ENCODE results near the gene ANKRD31. TPM values are rescaled to one million over a fixed set of nuclear protein-coding genes. Genes with fewer than 3 reads are reported as not detected.
"Not testable (repeated sequence)": the region's sequence is repeated elsewhere in the genome, so short reads cannot be mapped to it uniquely, and the experiment has no call there.

ANKRD31 gene, protein sequence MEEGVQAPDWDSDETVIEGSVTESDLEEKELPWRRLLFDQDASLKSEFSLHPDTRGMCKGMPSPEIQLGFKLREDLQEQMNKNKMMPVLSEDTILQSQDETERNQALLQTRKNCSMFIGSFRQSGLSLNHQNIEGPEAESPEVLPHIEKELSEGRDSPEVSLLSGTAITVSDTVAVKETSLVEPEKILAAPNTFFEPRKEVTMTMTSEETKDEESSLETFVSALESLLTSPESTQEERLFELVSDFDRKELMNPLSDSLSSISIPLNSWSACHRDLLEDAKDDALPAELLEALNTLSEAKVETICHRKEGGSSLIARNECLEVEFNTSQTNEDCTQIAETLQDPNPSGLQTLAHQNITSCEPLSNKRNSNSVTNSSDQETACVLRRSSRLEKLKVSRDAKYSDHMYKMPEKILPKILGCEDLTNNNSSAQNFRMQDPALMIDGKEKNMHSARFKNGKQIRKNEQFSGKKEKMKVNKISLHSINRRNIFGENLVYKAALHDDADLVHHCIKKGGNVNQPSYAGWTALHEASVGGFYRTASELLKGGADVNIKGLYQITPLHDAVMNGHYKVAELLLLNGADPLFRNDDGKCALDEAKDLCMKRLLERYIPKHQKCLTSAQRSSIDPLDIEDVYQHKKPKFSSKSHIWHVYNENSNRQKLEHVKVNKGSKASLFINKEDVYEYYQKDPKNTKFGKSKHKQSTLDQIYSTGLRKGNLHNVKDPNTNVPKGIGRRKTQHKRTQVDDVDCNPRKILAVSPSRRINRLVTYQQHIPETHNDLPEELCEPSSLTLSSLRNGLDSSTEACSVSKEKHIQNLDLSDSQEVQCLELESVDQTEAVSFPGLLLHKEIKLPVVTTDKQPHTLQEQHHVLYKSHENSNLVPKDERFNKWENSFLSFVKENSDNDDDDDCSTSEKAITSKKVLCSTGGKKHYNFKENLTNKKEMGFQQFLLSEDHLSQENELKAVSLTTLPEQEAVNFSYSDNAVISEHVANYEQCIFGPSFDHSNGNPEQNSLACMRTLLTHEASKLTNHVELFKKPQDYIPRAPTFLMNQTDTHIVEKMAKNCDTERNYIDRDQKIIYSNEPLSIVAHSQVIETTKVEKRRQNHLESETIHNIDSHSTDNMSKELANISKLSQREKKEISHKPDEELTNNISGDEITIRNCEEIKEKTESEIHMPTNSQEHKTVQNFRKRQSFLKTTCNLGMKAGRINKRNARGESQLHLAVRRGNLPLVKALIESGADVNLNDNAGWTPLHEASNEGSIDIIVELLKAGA (N-terminal part only)
- polyA plus RNA-seq (2013, experiment 1 of 2; ENCODE audit: insufficient read length), result 0.05 TPM
- polyA plus RNA-seq (2013, experiment 2 of 2; ENCODE audit: insufficient read length), result 0.04 TPM

GRCh38 chr5:75236322-75237316 lies at the start of gene ANKRD31:
TSS of gene ANKRD31 (minus strand) at chr5:75236878. CDS start at chr5:75236686, 192 bp downstream.
- peak; percentile 74 for DNase-seq

GRCh38 chr5:75286211-75286773 lies 49.6 kb upstream of the ANKRD31 start:
- no peak for DNase-seq

- no peak for DNase-seq
Measured at GRCh38 chr5:75282581-75282980, 45.9 kb upstream of the ANKRD31 start.

DNA sequence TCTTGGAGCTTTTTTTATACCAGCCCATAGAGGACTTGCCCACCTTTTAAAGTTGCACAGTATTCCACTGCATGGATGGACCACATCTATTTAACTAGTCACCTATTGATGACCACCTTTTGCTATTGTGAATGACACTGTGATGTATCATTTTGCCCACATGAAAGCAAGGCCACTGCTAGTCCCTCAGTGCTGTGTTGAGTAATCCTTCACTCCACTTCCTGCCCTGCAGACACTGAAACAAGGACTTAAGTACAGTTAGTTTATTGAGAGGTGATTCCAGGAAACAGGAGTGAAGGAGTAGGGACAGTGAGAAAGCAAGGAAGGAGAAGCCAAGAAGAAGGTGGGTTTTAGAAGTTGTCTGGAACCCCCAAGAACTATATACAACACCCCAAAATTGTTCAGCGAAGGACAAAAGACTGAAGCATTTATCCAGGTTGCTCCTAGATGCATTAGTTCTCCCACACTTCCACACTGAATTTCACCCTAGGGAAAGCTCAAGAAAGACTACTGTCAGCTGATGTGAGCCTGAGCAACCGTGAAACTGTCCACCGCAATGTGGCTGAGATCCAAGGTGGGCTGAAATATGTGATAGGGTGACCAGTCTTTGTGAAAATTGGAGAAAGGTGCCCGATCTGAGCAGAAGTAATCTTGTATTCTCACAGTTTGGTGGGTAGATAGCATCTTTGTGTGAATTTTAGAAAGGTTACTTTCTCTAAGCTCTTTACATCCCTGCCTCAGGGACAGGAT lies 45.2 kb upstream of the ANKRD31 start:
- DNase-seq, result no peak

GRCh38 chr5:75279321-75279720 lies 42.6 kb upstream of the ANKRD31 start:
- DNase-seq, result no peak

- no peak for DNase-seq
Measured at GRCh38 chr5:75277463-75277862, 40.8 kb upstream of the ANKRD31 start.

- DNase-seq, result no peak
Measured at GRCh38 chr5:75275756-75276155, 39.1 kb upstream of the ANKRD31 start.

GRCh38 chr5:75275147-75275546 lies 38.5 kb upstream of the ANKRD31 start:
- DNase-seq, result no peak

DNA sequence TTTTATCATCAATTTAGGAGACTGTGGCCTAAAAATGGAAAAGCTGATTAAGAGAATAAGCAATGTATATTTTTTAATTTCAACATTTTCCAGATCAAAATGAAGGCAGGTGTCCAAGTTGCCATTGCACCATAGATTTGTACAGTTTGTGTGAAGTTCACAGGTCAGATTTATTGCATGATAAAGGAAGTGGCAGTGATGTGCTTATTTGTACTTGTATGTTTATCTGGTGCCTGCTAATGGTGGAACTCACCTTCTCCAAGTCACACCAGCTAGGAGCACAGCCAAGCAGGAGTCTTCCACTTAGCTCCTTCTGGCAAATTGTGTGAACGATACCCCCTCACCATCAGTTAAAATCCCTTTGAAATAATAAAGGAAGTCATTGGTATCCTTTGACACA lies 37.8 kb upstream of the ANKRD31 start:
- DNase-seq, result no peak

DNA sequence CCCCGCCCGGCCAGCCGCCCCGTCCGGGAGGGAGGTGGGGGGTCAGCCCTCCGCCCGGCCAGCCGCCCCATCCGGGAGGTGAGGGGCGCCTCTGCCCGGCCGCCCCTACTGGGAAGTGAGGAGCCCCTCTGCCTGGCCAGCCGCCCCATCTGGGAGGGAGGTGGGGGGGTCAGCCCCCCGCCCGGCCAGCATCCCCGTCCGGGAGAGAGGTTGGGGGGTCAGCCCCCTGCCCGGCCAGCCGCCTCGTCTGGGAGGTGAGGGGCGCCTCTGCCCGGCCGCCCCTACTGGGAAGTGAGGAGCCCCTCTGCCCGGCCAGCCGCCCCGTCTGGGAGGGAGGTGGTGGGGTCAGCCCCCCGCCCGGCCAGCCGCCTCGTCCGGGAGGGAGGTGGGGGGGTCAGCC lies 33.9 kb upstream of the ANKRD31 start:
- DNase-seq, result not testable (repeated sequence)

GRCh38 chr5:75265731-75266130 lies 29.1 kb upstream of the ANKRD31 start:
- peak; percentile 41 for DNase-seq

- no peak for DNase-seq
Measured at GRCh38 chr5:75262271-75262670, 25.6 kb upstream of the ANKRD31 start.

GRCh38 chr5:75260708-75261107 lies 24.0 kb upstream of the ANKRD31 start:
- DNase-seq, result no peak

DNA sequence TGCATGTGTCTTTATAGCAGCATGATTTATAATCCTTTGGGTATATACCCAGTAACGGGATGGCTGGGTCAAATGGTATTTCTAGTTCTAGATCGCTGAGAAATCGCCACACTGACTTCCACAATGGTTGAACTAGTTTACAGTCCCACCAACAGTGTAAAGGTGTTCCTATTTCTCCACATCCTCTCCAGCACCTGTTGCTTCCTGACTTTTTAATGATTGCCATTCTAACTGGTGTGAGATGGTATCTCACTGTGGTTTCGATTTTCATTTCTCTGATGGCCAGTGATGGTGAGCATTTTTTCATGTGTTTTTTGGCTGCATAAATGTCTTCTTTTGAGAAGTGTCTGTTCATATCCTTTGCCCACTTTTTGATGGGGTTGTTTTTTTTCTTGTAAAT lies 13.8 kb upstream of the ANKRD31 start:
- not testable (repeated sequence) for DNase-seq

DNA sequence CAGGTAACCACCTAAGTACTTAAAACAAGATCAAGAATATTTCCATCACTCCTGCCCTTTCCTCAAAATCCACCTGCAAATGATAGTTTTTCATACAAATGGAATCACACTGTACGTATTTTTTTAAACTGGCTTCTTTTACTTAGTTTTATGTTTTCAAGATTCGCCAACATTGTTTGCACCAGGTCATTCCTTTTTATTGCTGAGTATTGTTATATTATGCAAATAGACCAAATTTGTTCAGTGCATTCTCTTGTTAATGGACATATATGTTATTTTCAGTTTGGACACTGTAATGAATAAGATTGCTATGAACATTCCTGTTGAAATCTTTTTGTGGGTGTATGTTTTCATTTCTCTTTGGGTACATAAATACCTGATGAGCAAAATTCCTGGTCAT lies 8.3 kb upstream of the ANKRD31 start:
- no peak for DNase-seq

DNA sequence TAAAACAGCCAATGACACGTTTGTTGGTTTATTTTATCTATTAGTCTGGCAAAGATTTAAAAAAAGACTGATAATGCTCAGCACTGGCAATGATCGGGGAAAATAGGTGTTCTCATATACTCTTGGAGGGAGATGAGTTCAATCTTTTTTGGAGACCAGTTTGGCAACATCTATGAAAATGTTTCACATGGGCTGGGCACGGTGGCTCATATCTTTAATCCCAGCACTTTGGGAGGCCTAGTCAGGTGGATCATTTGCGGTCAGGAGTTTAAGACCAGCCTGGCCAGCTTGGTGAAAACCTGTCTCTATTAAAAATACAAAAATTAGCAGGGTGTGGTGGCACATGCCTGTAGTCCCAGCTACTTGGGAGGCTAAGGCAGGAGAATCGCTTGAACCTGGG lies 6.8 kb upstream of the ANKRD31 start:
- no peak for DNase-seq

GRCh38 chr5:75243100-75243499 lies 6.4 kb upstream of the ANKRD31 start:
- DNase-seq, result no peak

GRCh38 chr5:75242067-75242466 lies 5.4 kb upstream of the ANKRD31 start:
- DNase-seq, result no peak

DNA sequence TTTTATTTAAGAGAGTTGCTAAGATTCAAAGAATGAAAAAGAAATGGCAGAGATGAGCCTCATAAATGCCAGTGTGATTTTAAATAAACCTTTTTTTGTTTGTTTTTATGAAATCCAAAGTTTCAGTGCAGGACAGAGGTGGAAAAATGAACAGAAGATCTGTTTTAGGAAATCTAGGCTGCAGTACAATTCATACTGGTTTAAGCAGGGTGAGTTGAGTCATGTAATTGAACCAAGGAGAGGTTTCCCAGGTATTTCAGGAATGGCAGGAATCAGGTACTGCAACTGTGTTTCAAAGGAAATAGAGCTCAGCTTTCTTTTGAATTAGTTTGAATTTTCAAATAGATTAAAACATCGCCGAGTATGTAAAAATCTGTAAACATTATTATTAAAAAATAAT lies 3.0 kb upstream of the ANKRD31 start:
- DNase-seq, result no peak

GRCh38 chr5:75235711-75236110 lies 967 bp downstream of the ANKRD31 start:
- no peak for DNase-seq
